ENCODE results near the gene DR1.

Gene DR1

DNA sequence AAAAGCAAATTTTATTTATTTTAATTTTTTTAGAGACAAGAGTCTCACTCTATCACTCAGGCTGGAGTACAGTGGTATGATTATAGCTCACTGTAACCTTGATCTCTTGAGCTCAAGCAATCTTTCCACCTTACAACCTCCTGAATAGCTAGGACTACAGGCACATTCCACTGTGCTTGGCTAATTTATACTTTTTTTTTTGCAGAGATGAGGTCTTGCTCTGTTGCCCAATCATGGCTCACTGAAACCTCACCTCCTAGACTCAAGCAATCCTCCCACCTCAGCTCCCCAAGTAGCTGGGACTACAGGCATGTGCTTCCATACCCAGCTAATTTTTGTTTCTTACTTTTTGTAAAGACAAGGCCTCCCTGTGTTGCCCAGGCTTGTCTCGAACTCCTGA, 49.5 kb downstream of the DR1 start:
- no peak for DNase-seq

DNA sequence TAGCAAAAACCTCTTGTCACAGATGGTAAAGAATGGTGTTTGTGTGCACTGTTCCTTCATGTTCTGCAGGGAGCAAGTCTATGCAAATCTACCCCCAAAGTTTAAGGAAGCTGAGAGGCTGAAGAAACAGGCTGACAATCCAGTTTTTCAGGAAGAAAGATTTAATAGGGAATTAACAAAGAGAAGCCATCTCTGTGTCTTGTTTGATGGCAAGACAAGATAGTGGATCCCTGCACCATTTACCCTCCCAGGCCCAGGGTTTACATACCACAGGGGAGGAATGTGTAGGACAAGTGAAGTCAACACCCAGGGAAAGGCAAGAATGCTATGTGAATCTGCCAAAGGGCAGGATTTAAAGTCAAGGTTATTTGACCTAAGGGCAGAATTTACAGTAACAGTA, 54.1 kb downstream of the DR1 start:
- DNase-seq, result no peak

DNA sequence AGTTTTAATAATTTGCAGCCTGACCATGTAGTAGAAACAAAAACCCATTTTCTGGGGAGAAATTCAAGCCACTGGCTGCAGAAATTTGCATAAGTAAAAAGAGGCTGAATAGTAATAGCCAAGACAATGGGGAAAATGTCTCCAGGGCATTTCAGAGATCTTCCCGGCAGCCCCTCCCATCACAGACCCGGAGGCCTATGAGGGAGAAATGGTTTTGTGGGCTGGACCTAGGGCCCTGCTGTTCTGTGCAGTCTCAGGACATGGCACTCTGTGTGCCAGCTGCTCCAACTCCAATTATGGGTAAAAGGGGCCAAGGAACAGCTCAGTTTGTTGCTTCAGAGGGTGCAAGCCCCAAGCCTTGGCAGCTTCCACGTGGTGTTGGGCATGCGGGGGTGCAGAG, 62.5 kb downstream of the DR1 start:
- DNase-seq, result no peak

DNA sequence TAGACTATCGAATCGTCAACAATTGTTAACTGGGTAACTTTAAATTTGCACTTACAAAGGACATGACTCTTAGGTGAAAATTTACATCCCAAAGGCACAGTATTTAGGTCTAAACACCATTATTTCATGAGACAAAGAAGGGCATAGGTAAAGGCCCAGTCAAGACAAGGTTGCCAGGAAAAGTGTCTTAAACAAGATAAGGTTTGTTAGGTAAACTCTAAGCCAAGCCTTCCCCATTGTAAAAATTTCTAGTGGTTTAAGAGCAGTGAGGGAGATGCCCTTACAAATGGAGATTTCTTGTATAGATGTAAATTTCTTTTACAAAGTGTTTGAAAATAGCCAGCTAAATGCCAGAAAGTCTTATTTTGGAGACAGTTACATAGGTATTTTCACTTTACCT, 65.3 kb downstream of the DR1 start:
- DNase-seq, result no peak

DNA sequence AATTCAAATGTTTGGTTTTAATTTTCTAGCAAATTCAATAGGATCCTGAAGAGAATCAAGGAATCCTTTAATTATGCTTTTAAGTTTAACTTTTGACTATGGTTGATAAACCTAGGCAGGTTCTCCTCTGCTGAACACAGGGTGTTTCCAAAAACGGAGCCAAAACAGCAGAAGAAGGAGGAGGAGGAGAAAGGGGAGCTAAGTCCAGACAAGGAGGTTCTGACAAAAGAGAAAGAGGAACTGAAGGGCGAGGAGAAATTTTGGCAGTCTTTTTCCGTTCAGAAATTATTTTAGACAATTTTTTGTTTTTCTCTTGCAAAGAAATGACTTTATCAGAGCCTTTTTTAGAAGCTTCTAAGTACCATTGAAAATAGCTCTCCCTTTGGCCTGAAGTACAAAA, 69.0 kb downstream of the DR1 start:
- DNase-seq, result no peak

DNA sequence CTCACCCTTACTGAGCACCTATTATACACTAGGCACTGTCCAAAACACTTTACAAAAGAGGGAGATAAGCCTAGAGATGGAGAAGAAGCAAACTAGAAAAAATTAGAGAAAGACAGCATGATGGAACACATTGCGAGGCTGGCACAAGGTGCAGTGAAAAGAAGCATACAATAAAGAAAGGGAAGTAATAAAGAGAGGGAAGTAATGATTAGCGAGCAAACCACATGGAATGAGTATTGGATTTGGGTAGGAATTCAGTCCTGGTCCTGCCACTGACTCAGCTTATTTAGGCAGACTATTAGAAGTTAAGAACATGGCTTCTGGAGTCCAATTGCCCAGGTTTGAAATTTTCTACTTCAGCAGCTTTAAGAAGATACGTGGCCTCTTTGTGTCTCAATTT, 69.6 kb downstream of the DR1 start:
- DNase-seq, result no peak

DNA sequence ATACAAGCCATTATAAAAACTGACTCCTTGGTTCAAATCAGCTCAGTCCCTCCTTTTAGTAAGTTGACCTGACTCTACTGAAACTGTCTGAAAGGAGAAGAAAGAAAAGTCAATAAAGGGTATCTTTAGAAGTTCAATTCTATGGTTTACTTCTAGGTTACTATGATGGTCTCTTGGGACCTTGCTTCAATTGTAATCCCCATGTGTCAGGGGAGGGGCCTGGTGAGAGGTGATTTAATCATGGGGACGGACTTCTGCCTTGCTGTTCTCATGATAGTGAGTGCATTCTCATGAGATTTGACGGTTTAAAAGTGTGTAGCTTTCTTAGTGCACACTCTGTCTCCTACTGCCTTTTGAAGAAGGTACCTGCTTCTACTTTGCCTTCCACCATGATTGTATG, 70.5 kb downstream of the DR1 start:
- no peak for DNase-seq

All from NCI-H524 (cell line).